ENCODE data around the gene ZNF527. TPM values are rescaled to one million over a fixed set of nuclear protein-coding genes. Genes with fewer than 3 reads are reported as not detected.

Gene ZNF527
- total RNA-seq (10 to 100 TPM; 11.7 to 17.2 TPM), polyA plus RNA-seq (ENCODE audit: insufficient read length in 2 of 2) (10 to 100 TPM in 1 of 2 donors, 1 to 10 TPM in 1; 8.5 to 10.1 TPM)
- long read RNA-seq, donor 1 = 0 reads
- long read RNA-seq, donor 2, partial matches to known transcripts = 0 of 2 reads
- long read RNA-seq, donor 2, other reads (novel, unspliced or antisense) = 0 of 2 reads
- long read RNA-seq, donor 3 = 0 reads
- long read RNA-seq, donor 4, partial matches to known transcripts = 0 of 2 reads
- long read RNA-seq, donor 4, other reads (novel, unspliced or antisense) = 0 of 2 reads

DNA sequence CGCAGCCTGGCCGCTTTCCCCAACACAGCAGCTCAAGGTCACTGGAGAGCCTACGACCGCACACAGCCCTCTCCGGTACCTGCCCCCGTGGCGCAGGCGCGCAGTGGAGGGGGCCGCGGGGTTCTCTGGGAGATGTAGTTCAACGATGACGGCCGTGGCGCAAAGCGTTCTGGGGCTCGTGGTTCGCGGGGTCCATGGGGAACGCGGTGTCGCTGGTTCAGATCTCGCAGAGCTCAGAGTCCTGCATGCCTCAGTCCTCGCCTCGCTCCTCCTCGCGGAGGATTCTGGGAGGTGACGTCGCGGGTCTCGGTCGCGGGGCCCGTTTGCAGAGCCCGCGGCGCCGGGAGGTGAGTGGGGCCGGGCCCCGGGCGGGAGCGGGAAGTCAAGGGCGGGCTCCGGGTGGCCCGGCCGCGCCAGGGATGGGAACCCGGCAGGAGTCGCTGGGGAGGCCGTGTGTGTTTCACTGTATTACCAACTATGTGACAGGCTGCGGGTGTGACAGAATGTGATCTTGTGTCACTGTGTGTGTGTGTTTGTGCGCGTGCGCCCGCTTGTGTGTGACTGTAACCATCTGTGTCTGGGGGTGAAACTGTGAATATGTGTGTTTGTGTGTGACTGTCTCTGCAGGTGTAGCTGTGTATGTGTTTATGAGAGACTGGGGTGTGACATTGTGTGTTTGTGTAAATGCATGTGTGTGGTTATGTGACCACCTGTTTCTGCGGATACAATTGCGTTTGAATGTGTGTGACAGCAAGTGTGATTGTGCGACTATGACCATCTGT is at the start of gene ZNF527:
Gene ZNF527 (plus strand): TSS at position 220 of the 782 bp plus-strand sequence. CDS start 3,100 bp downstream, outside the sequence.
- Histone ChIP-seq H3K4me3 (ENCODE audit: low read depth, low read length) (peak within 1 kb of the TSS; percentile 82), H3K4me1 (ENCODE audit: control insufficient read depth, insufficient read depth, low read length) (peaks cover 9% of the 10 kb centered on the region), H3K9me3 (ENCODE audit: control insufficient read depth, insufficient read depth, low read length) (no peaks in the 10 kb centered on the region), H3K27me3 (ENCODE audit: control insufficient read depth, insufficient read depth, low read length) (no peaks in the 10 kb centered on the region), H3K27ac (ENCODE audit: low read depth, low read length) (peak within 1 kb of the TSS; percentile 75), H3K36me3 (ENCODE audit: control insufficient read depth, insufficient read depth, low read length) (peaks cover 20% of the 10 kb centered on the region)
- under 1% methylated on average over 58 of the region's 58 CpGs for WGBS (ENCODE audit: insufficient coverage)
- peak; percentile 93 to 99 (median 96) for DNase-seq (ENCODE audit: low read depth in 4 of 6, low spot score in 6 of 6)

- peak in 1 of 6 donors; percentile 34 for DNase-seq (ENCODE audit: low read depth in 4 of 6, low spot score in 6 of 6)
- Histone ChIP-seq H3K9me3 (ENCODE audit: control insufficient read depth, insufficient read depth, low read length) (no peaks in the 10 kb centered on the region), H3K4me1 (ENCODE audit: control insufficient read depth, insufficient read depth, low read length) (peaks cover 6% of the 10 kb centered on the region), H3K27ac (ENCODE audit: low read depth, low read length) (no peak overlapping the region), H3K27me3 (ENCODE audit: control insufficient read depth, insufficient read depth, low read length) (no peaks in the 10 kb centered on the region), H3K36me3 (ENCODE audit: control insufficient read depth, insufficient read depth, low read length) (peaks cover 37% of the 10 kb centered on the region), H3K4me3 (ENCODE audit: low read depth, low read length) (no peak overlapping the region)
- WGBS (ENCODE audit: insufficient coverage) = no CpG with 5 or more reads among the region's 1 CpG
Measured at GRCh38 chr19:37329686-37330085, 41.2 kb upstream of the ZNF527 start.

DNA sequence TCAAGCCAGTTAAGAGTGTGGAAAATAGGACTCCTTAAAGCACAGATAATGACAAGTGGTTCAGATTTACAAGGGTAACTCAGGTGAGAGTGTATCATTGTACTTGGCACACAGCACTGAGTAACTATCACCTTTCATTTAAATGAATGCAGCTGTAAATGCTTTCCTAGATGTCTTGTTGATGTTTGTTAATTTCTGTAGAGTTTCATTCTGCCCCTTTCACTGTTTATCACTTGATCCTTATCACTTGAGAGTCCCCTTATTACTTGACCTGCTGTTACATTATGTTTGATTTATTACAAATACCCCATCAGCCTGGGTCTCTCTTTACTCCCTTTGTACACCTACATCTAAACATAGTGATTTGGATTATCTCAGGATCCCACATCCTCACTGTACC is 38.1 kb upstream of the ZNF527 start:
- Histone ChIP-seq H3K36me3 (ENCODE audit: control insufficient read depth, insufficient read depth, low read length) (peaks cover 12% of the 10 kb centered on the region), H3K27ac (ENCODE audit: low read depth, low read length) (no peak overlapping the region)

GRCh38 chr19:37333457-37333856 is 37.4 kb upstream of the ZNF527 start:
- peaks cover 6% of the 10 kb centered on the region for H3K36me3 ChIP-seq (ENCODE audit: control insufficient read depth, insufficient read depth, low read length)
- no peaks in the 10 kb centered on the region for H3K9me3 ChIP-seq (ENCODE audit: control insufficient read depth, insufficient read depth, low read length)
- H3K27me3 ChIP-seq (ENCODE audit: control insufficient read depth, insufficient read depth, low read length) = no peaks in the 10 kb centered on the region
- no CpG with 5 or more reads among the region's 1 CpG for WGBS (ENCODE audit: insufficient coverage)
- H3K4me1 ChIP-seq (ENCODE audit: control insufficient read depth, insufficient read depth, low read length) = peaks cover 16% of the 10 kb centered on the region
- H3K27ac ChIP-seq (ENCODE audit: low read depth, low read length) = no peak overlapping the region
- H3K4me3 ChIP-seq (ENCODE audit: low read depth, low read length) = no peak overlapping the region
- no peak for DNase-seq (ENCODE audit: low read depth in 4 of 6, low spot score in 6 of 6)

More for the DNA sequence above, 38.1 kb upstream of the ZNF527 start:
- Histone ChIP-seq H3K4me1 (ENCODE audit: control insufficient read depth, insufficient read depth, low read length) (peaks cover 16% of the 10 kb centered on the region), H3K27me3 (ENCODE audit: control insufficient read depth, insufficient read depth, low read length) (no peaks in the 10 kb centered on the region), H3K9me3 (ENCODE audit: control insufficient read depth, insufficient read depth, low read length) (no peaks in the 10 kb centered on the region), H3K4me3 (ENCODE audit: low read depth, low read length) (no peak overlapping the region)
- DNase-seq (ENCODE audit: low read depth in 4 of 6, low spot score in 6 of 6) = no peak

DNA sequence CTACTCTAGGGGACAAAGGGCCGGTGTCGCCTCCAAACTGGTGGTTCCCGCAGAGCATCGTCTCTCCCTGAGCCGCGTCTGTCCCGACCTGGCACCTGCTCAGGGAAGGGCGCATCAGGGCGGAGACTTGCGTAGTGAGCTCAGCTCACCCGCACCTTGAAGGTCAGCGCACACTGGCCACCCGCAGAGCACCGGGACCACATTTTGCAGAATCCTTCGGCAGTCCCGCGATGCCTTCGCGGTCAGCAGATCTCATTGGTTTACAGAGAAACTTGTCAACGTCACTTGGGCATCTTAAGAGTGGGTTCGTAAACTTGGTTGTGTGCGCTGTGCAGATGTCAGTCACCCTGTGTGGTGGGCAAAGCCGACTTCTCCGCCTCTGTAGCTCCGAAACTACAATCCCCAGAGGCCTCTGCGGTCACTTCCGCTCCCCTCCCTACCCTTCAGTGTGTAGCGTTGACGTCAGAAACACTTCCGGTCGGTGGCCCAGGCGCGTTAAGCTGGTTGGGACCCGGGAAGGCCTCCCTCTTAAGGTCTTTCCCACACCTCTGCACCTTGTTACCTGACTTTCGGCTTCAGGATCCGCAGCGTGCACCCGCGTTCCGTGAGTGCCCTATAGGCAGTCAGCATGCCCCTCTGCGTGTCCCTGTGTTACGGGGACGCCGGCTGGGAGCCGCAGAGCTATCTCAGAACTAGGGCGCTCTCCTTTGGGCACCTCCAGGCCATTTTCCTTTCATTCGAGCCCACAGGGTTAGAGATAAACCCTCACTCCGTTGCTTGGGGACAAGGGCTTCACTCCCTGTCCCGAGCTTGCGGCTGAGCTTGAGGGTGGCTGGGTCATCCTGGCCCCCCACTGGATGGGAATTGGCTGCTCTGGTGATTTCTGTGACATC is 36.5 kb upstream of the ZNF527 start:
- H3K9me3 ChIP-seq (ENCODE audit: control insufficient read depth, insufficient read depth, low read length) = no peaks in the 10 kb centered on the region
- H3K4me3 ChIP-seq (ENCODE audit: low read depth, low read length) = peak overlapping the region; percentile 89
- DNase-seq (ENCODE audit: low read depth in 4 of 6, low spot score in 6 of 6) = peak; percentile 86 to 99 (median 94)
- under 1% methylated on average over 48 of the region's 50 CpGs for WGBS (ENCODE audit: insufficient coverage)
- H3K36me3 ChIP-seq (ENCODE audit: control insufficient read depth, insufficient read depth, low read length) = no peaks in the 10 kb centered on the region
- H3K27me3 ChIP-seq (ENCODE audit: control insufficient read depth, insufficient read depth, low read length) = no peaks in the 10 kb centered on the region
- H3K27ac ChIP-seq (ENCODE audit: low read depth, low read length) = peak overlapping the region; percentile 76
- peaks cover 16% of the 10 kb centered on the region for H3K4me1 ChIP-seq (ENCODE audit: control insufficient read depth, insufficient read depth, low read length)

- WGBS (ENCODE audit: insufficient coverage) = no CpG with 5 or more reads among the region's 5 CpGs
- Histone ChIP-seq H3K27ac (ENCODE audit: low read depth, low read length) (no peak overlapping the region), H3K4me3 (ENCODE audit: low read depth, low read length) (no peak overlapping the region), H3K4me1 (ENCODE audit: control insufficient read depth, insufficient read depth, low read length) (no peaks in the 10 kb centered on the region), H3K27me3 (ENCODE audit: control insufficient read depth, insufficient read depth, low read length) (no peaks in the 10 kb centered on the region), H3K9me3 (ENCODE audit: control insufficient read depth, insufficient read depth, low read length) (no peaks in the 10 kb centered on the region), H3K36me3 (ENCODE audit: control insufficient read depth, insufficient read depth, low read length) (peaks cover 6% of the 10 kb centered on the region)
- no peak for DNase-seq (ENCODE audit: low read depth in 4 of 6, low spot score in 6 of 6)
Measured at GRCh38 chr19:37342753-37343152, 28.1 kb upstream of the ZNF527 start.

- peaks cover 14% of the 10 kb centered on the region for H3K36me3 ChIP-seq (ENCODE audit: control insufficient read depth, insufficient read depth, low read length)
- WGBS (ENCODE audit: insufficient coverage) = no CpG with 5 or more reads among the region's 6 CpGs
- no peak for DNase-seq (ENCODE audit: low read depth in 4 of 6, low spot score in 6 of 6)
Measured at GRCh38 chr19:37346091-37346490, 24.8 kb upstream of the ZNF527 start.

DNA sequence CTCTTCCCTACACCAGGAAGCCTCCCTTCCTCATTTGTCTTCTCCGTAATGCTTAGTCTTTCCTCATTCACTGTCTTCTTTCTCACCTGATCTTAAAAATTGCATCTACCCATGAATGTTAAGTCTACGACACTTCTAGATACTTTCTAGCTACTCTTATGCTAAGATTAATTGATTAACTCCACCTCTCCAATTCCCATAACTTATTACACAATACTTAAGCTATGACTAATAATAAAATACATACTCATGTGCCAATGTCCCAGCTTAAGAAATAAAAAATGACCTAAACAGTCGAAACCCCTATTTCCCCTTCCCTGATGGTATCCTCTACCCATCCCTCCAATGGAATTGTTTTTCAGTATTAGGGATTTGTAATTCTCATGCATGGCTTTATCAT is 22.8 kb upstream of the ZNF527 start:
- H3K4me1 ChIP-seq (ENCODE audit: control insufficient read depth, insufficient read depth, low read length) = no peaks in the 10 kb centered on the region
- H3K36me3 ChIP-seq (ENCODE audit: control insufficient read depth, insufficient read depth, low read length) = peaks cover 22% of the 10 kb centered on the region
- 100% methylated on average over 1 of the region's 3 CpGs for WGBS (ENCODE audit: insufficient coverage)
- DNase-seq (ENCODE audit: low read depth in 4 of 6, low spot score in 6 of 6) = no peak
- no peak overlapping the region for H3K4me3 ChIP-seq (ENCODE audit: low read depth, low read length)
- no peaks in the 10 kb centered on the region for H3K27me3 ChIP-seq (ENCODE audit: control insufficient read depth, insufficient read depth, low read length)
- H3K9me3 ChIP-seq (ENCODE audit: control insufficient read depth, insufficient read depth, low read length) = no peaks in the 10 kb centered on the region
- no peak overlapping the region for H3K27ac ChIP-seq (ENCODE audit: low read depth, low read length)

More at GRCh38 chr19:37346091-37346490, 24.8 kb upstream of the ZNF527 start:
- Histone ChIP-seq H3K27me3 (ENCODE audit: control insufficient read depth, insufficient read depth, low read length) (no peaks in the 10 kb centered on the region), H3K4me3 (ENCODE audit: low read depth, low read length) (no peak overlapping the region), H3K27ac (ENCODE audit: low read depth, low read length) (no peak overlapping the region), H3K9me3 (ENCODE audit: control insufficient read depth, insufficient read depth, low read length) (no peaks in the 10 kb centered on the region), H3K4me1 (ENCODE audit: control insufficient read depth, insufficient read depth, low read length) (no peaks in the 10 kb centered on the region)

GRCh38 chr19:37353968-37354367 is 16.9 kb upstream of the ZNF527 start:
- no peaks in the 10 kb centered on the region for H3K4me1 ChIP-seq (ENCODE audit: control insufficient read depth, insufficient read depth, low read length)
- DNase-seq (ENCODE audit: low read depth in 4 of 6, low spot score in 6 of 6) = no peak
- no peaks in the 10 kb centered on the region for H3K9me3 ChIP-seq (ENCODE audit: control insufficient read depth, insufficient read depth, low read length)

More at GRCh38 chr19:37353968-37354367, 16.9 kb upstream of the ZNF527 start:
- no peak overlapping the region for H3K4me3 ChIP-seq (ENCODE audit: low read depth, low read length)
- H3K27ac ChIP-seq (ENCODE audit: low read depth, low read length) = no peak overlapping the region
- peaks cover 26% of the 10 kb centered on the region for H3K36me3 ChIP-seq (ENCODE audit: control insufficient read depth, insufficient read depth, low read length)
- no peaks in the 10 kb centered on the region for H3K27me3 ChIP-seq (ENCODE audit: control insufficient read depth, insufficient read depth, low read length)

Measured in spinal cord (tissue), 10 donors.